ENCODE data around the gene CAMSAP2. TPM values are rescaled to one million over a fixed set of nuclear protein-coding genes. Genes with fewer than 3 reads are reported as not detected.
"Not testable (repeated sequence)": the region's sequence is repeated elsewhere in the genome, so short reads cannot be mapped to it uniquely, and the experiment has no call there.

Gene CAMSAP2
- total and polyA plus RNA-seq, 8 donors, result 2.7 to 10.3 (median 4.4) TPM

GRCh38 chr1:200805719-200806118 is 67.0 kb downstream of the CAMSAP2 start:
- Histone ChIP-seq H3K4me3 (no peak overlapping the region), H3K4me1 (peaks cover 0 to 13% (median 12%) of the 10 kb centered on the region in 3 donors), H3K27ac (no peak overlapping the region), H3K36me3 (no peaks in the 10 kb centered on the region), H3K27me3 (no peaks in the 10 kb centered on the region), H3K9me3 (no peaks in the 10 kb centered on the region)
- 69 to 95% methylated on average over 3 of the region's 3 CpGs for WGBS, 2 donors
- no peak for FAIRE-seq
- intact Hi-C loops (cut with DNase I), result loop anchor here in 2 of 3 donors (10.0 kb wide), 1 partner anchor 181 kb away; the partner anchor contains the start of gene KIF14 (in 2 of the 2)
- no peak for DNase-seq
- ATAC-seq, result no peak
- no peak for TF ChIP-seq CTCF (IDR thresholded peaks at IDR 0.05)

- Histone ChIP-seq H3K4me3 (peak overlapping the region in 2 of 4 donors; percentile 9 to 22), H3K36me3 (no peaks in the 10 kb centered on the region), H3K4me1 (peaks cover 0 to 13% (median 12%) of the 10 kb centered on the region in 3 donors), H3K9me3 (no peaks in the 10 kb centered on the region), H3K27me3 (no peaks in the 10 kb centered on the region), H3K27ac (peak overlapping the region in 2 of 4 donors; percentile 39 to 55)
- TF ChIP-seq CTCF (IDR thresholded peaks at IDR 0.05), result no peak
- peak in 2 of 6 donors; percentile 26 to 32 for DNase-seq
- no peak for FAIRE-seq
- WGBS, 2 donors, result 17 to 24% methylated on average over 2 of the region's 2 CpGs
- ATAC-seq, result peak; percentile 73 to 89 (median 85)
- intact Hi-C loops (cut with DNase I), result loop anchor here in 2 of 3 donors (10.0 kb wide), 1 partner anchor 184 kb away; the partner anchor contains the start of gene KIF14 (in 2 of the 2)
Measured at GRCh38 chr1:200808846-200809245, 70.2 kb downstream of the CAMSAP2 start.

- Histone ChIP-seq H3K4me1 (peaks cover 0 to 13% (median 6%) of the 10 kb centered on the region in 3 donors), H3K36me3 (no peaks in the 10 kb centered on the region), H3K9me3 (no peaks in the 10 kb centered on the region), H3K27me3 (no peaks in the 10 kb centered on the region), H3K4me3 (no peak overlapping the region), H3K27ac (no peak overlapping the region)
- TF ChIP-seq CTCF (IDR thresholded peaks at IDR 0.05), result no peak
- FAIRE-seq (no peak), DNase-seq (no peak), ATAC-seq (no peak)
- 64 to 68% methylated on average over 4 of the region's 4 CpGs for WGBS, 2 donors
- intact Hi-C loops (cut with DNase I), result no loop called here
Measured at GRCh38 chr1:200811704-200812103, 73.0 kb downstream of the CAMSAP2 start.

- H3K27ac ChIP-seq; H3K36me3 ChIP-seq; intact Hi-C loops (cut with DNase I); H3K4me1 ChIP-seq; ATAC-seq; DNase-seq; H3K9me3 ChIP-seq; FAIRE-seq; H3K4me3 ChIP-seq; H3K27me3 ChIP-seq: not testable (repeated sequence)
- WGBS, 2 donors, result 89 to 93% methylated on average over 23 to 26 of the region's 26 CpGs
Measured at GRCh38 chr1:200816624-200817224, 78.0 kb downstream of the CAMSAP2 start.

- intact Hi-C loops (cut with DNase I), result no loop called here
- no peaks in the 10 kb centered on the region for H3K27me3 ChIP-seq
Measured at GRCh38 chr1:200818248-200818647, 79.6 kb downstream of the CAMSAP2 start.

More at GRCh38 chr1:200818248-200818647, 79.6 kb downstream of the CAMSAP2 start:
- no peaks in the 10 kb centered on the region for H3K4me1 ChIP-seq
- FAIRE-seq (no peak), ATAC-seq (no peak), DNase-seq (no peak)
- WGBS, 2 donors, result 60 to 65% methylated on average over 1 of the region's 1 CpG
- H3K36me3 ChIP-seq, result no peaks in the 10 kb centered on the region
- H3K27ac ChIP-seq, result no peak overlapping the region
- TF ChIP-seq CTCF (IDR thresholded peaks at IDR 0.05), result no peak
- H3K4me3 ChIP-seq, result no peak overlapping the region
- H3K9me3 ChIP-seq, result no peaks in the 10 kb centered on the region

Data from pancreas (tissue), 10 donors.